ENCODE data around the gene DCDC1.
"Not testable (repeated sequence)": the region's sequence is repeated elsewhere in the genome, so short reads cannot be mapped to it uniquely, and the experiment has no call there.

Gene DCDC1

GRCh38 chr11:31001427-31001826, 368.1 kb downstream of the DCDC1 start:
- in situ Hi-C loops (cut with MboI; ENCODE audit: low sequenced_read_pairs) = no loop called here

GRCh38 chr11:31000381-31000780, 369.2 kb downstream of the DCDC1 start:
- in situ Hi-C loops (cut with MboI; ENCODE audit: low sequenced_read_pairs) = no loop called here

GRCh38 chr11:30992513-30992849, 377.1 kb downstream of the DCDC1 start:
- in situ Hi-C loops (cut with MboI; ENCODE audit: low sequenced_read_pairs) = no loop called here

- in situ Hi-C loops (cut with MboI; ENCODE audit: low sequenced_read_pairs) = no loop called here
Measured at GRCh38 chr11:30991802-30992512, 377.6 kb downstream of the DCDC1 start.

GRCh38 chr11:30991376-30991775, 378.2 kb downstream of the DCDC1 start:
- in situ Hi-C loops (cut with MboI; ENCODE audit: low sequenced_read_pairs) = no loop called here

GRCh38 chr11:30990625-30991296, 378.8 kb downstream of the DCDC1 start:
- in situ Hi-C loops (cut with MboI; ENCODE audit: low sequenced_read_pairs) = no loop called here

- in situ Hi-C loops (cut with MboI; ENCODE audit: low sequenced_read_pairs) = no loop called here
Measured at GRCh38 chr11:30987819-30988218, 381.7 kb downstream of the DCDC1 start.

- in situ Hi-C loops (cut with MboI; ENCODE audit: low sequenced_read_pairs) = no loop called here
Measured at GRCh38 chr11:30985536-30985935, 384.0 kb downstream of the DCDC1 start.

- in situ Hi-C loops (cut with MboI; ENCODE audit: low sequenced_read_pairs) = no loop called here
Measured at GRCh38 chr11:30984827-30985226, 384.7 kb downstream of the DCDC1 start.

- in situ Hi-C loops (cut with MboI; ENCODE audit: low sequenced_read_pairs) = no loop called here
Measured at GRCh38 chr11:30984442-30984816, 385.1 kb downstream of the DCDC1 start.

GRCh38 chr11:30983776-30984441, 385.6 kb downstream of the DCDC1 start:
- in situ Hi-C loops (cut with MboI; ENCODE audit: low sequenced_read_pairs) = no loop called here

- in situ Hi-C loops (cut with MboI; ENCODE audit: low sequenced_read_pairs) = no loop called here
Measured at GRCh38 chr11:30983143-30983542, 386.4 kb downstream of the DCDC1 start.

- in situ Hi-C loops (cut with MboI; ENCODE audit: low sequenced_read_pairs) = no loop called here
Measured at GRCh38 chr11:30967579-30967978, 402.0 kb downstream of the DCDC1 start.

GRCh38 chr11:30960387-30960992, 409.0 kb downstream of the DCDC1 start:
- in situ Hi-C loops (cut with MboI; ENCODE audit: low sequenced_read_pairs) = no loop called here

GRCh38 chr11:30956751-30957150, 412.8 kb downstream of the DCDC1 start:
- in situ Hi-C loops (cut with MboI; ENCODE audit: low sequenced_read_pairs) = no loop called here

GRCh38 chr11:30949838-30950237, 419.7 kb downstream of the DCDC1 start:
- in situ Hi-C loops (cut with MboI; ENCODE audit: low sequenced_read_pairs) = no loop called here

- in situ Hi-C loops (cut with MboI; ENCODE audit: low sequenced_read_pairs) = not testable (repeated sequence)
Measured at GRCh38 chr11:30947715-30948114, 421.8 kb downstream of the DCDC1 start.

GRCh38 chr11:30938810-30939209, 430.7 kb downstream of the DCDC1 start:
- in situ Hi-C loops (cut with MboI; ENCODE audit: low sequenced_read_pairs) = no loop called here

GRCh38 chr11:30938171-30938570, 431.4 kb downstream of the DCDC1 start:
- in situ Hi-C loops (cut with MboI; ENCODE audit: low sequenced_read_pairs) = no loop called here

- in situ Hi-C loops (cut with MboI; ENCODE audit: low sequenced_read_pairs) = no loop called here
Measured at GRCh38 chr11:30936491-30936890, 433.0 kb downstream of the DCDC1 start.

GRCh38 chr11:30935861-30936260, 433.7 kb downstream of the DCDC1 start:
- in situ Hi-C loops (cut with MboI; ENCODE audit: low sequenced_read_pairs) = no loop called here

- in situ Hi-C loops (cut with MboI; ENCODE audit: low sequenced_read_pairs) = no loop called here
Measured at GRCh38 chr11:30926130-30926529, 443.4 kb downstream of the DCDC1 start.

All from HL-60/S4 treated with retinoic acid at 250 ng/mL for 4 days and 3 days (cell line).